Esophagus squamous epithelium (tissue), 5 donors: ENCODE data around the gene ACVR2B. TPM values are rescaled to one million over a fixed set of nuclear protein-coding genes. Genes with fewer than 3 reads are reported as not detected.

Experiments
- DNase-seq: peaks from one replicate; lab custom pipeline; 2025; lab: John Stamatoyannopoulos, UW
- H3K27ac ChIP-seq, 4 donors: fragments of 200-600 bp; sonication (generic); one replicate each; pipeline ENCODE4 v1.5.1; 2016 to 2019; ENCODE audit warnings: mild to moderate bottlenecking in 1 of 4
- H3K27me3 ChIP-seq, 4 donors: fragments of 200-600 bp; sonication (generic); 1 replicate in 3 of 4; 2 replicates in 1 of 4; pipeline versions ENCODE4 v1.5.1 to v1.6.0; 2017 to 2021; ENCODE audit warnings: antibody characterized with exemption in 1 of 4
- H3K36me3 ChIP-seq, 3 donors: fragments of 200-600 bp; sonication (generic); one replicate each; pipeline ENCODE4 v1.5.1; 2016 to 2019
- H3K4me1 ChIP-seq, 3 donors: fragments of 200-600 bp; sonication (generic); one replicate each; pipeline ENCODE4 v1.5.1; 2017 to 2019
- H3K4me3 ChIP-seq, 4 donors: fragments of 200-600 bp; sonication (generic); 1 replicate in 3 of 4; 2 replicates in 1 of 4; pipeline ENCODE4 v1.5.1; 2016 to 2019; ENCODE audit warnings: mild to moderate bottlenecking in 2 of 4, moderate library complexity in 1 of 4
- H3K9me3 ChIP-seq, 3 donors: fragments of 200-600 bp; sonication (generic); one replicate each; pipeline ENCODE4 v1.5.1; 2016 to 2019
- POLR2A ChIP-seq, 4 donors: fragments of 450-650 bp; IDR thresholded peaks; one replicate each; pipeline ENCODE4 v1.6.1; 2017; ENCODE audit warnings: antibody characterized with exemption in 4 of 4, mild to moderate bottlenecking in 4 of 4, moderate library complexity in 3 of 4
- WGBS, 2 donors: methylation state at CpG; one replicate each; pipeline ENCODE4 v1.1.5; 2018; 5-methylcytosine and 5-hydroxymethylcytosine counted together
- intact Hi-C: fragments of 100-400 bp; cut with DNase I; formaldehyde crosslinking; loops from one replicate; pipeline ENCODE4 v1.15.0; 2022
- total RNA-seq, 4 donors: library from RNA; depleted of rRNA; stranded (reverse); fragments of >200 nt; gene quantifications; one replicate each; pipeline ENCODE4 v1.1.0, GENCODE V29; 2016
- TF ChIP-seq, protein P1 (sequence below), 6 experiments: fragments of 450-650 bp in 4 of 6; fragments of 200-600 bp in 2 of 6; sonication (generic) in 2 of 6; IDR thresholded peaks; one replicate each; pipeline ENCODE4 v1.5.1; 2016 to 2019; ENCODE audit warnings: antibody characterized with exemption in 6 of 6, mild to moderate bottlenecking in 4 of 6, moderate library complexity in 4 of 6
- donor health status: DM: yes; HTN: yes; CAD: no.

The ACVR2B gene
- total RNA-seq, 4 donors from 2014 or later = 1.1 to 4.0 (median 2.4) TPM

DNA sequence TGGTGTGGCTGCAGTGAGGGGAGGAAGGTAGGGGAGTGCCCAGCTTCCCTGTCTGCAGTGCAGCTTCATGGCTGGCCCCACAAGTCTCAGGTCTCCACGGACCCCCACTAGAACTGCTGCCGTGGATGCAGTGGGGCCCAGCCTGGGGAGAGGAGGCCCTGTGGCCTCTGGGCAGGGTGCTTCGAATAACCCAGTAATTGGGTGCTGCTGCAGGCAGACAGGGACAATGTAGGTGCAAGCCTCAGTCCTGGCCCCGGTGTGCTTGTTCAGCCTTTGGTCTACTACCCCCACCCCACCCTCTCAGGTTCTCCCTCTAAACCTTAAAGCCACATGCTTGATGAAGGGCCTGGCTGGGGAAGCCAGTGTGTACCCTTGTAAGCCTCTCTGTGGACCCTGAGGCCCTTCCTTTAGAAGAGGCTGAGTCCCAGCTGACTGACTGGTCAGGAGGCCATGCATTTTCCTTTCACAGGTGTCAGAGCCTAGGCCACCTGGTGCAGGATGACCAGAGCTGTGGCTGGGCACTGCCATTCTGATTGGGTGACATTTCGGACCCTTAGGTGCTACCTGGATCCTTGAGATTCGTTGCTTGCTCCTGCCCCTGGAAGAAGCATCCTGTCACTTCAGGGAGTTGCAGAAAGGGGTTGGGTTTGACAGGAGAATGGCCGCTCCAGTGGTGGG is 21.4 kb downstream of the ACVR2B start:
- no peaks in the 10 kb centered on the region for H3K27me3 ChIP-seq
- H3K4me1 ChIP-seq = peaks cover 0 to 7% (median 0%) of the 10 kb centered on the region in 3 donors
- no peak for DNase-seq
- TF ChIP-seq, protein P1, sequence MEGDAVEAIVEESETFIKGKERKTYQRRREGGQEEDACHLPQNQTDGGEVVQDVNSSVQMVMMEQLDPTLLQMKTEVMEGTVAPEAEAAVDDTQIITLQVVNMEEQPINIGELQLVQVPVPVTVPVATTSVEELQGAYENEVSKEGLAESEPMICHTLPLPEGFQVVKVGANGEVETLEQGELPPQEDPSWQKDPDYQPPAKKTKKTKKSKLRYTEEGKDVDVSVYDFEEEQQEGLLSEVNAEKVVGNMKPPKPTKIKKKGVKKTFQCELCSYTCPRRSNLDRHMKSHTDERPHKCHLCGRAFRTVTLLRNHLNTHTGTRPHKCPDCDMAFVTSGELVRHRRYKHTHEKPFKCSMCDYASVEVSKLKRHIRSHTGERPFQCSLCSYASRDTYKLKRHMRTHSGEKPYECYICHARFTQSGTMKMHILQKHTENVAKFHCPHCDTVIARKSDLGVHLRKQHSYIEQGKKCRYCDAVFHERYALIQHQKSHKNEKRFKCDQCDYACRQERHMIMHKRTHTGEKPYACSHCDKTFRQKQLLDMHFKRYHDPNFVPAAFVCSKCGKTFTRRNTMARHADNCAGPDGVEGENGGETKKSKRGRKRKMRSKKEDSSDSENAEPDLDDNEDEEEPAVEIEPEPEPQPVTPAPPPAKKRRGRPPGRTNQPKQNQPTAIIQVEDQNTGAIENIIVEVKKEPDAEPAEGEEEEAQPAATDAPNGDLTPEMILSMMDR (IDR thresholded peaks at IDR 0.05) = no peak
- TF ChIP-seq POLR2A (IDR thresholded peaks at IDR 0.05) = no peak
- WGBS, 2 donors = 74 to 87% methylated on average over 4 of the region's 7 CpGs
- H3K27ac ChIP-seq = no peak overlapping the region
- peaks cover 0 to 25% (median 0%) of the 10 kb centered on the region in 3 donors for H3K36me3 ChIP-seq
- H3K9me3 ChIP-seq = peaks cover 0 to 4% (median 0%) of the 10 kb centered on the region in 3 donors
- intact Hi-C loops = loop anchor here (10.0 kb wide), 1 partner anchor 360 kb away; no protein-coding TSS in a partner anchor
- no peak overlapping the region for H3K4me3 ChIP-seq

DNA sequence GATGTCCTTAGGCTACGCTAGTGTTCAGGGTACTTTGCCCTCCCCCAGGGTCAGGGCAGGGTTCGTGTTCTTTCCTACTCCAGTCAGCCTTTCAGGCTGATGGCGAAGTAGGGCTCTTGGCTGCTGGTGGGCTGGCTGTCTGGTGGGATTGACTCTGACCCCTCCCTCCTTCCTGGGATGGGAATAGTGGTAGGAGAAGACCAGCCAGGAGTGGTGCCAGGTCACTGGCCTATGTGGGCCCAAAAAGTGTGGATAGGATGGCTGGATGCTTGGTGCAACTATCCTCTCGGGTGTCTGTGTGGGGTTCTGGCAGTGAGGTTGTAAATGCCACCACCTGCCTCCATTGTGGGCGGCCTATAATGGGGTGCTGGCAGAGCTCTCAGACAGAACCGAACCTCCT is 22.0 kb downstream of the ACVR2B start:
- no peak for TF ChIP-seq POLR2A (IDR thresholded peaks at IDR 0.05)
- TF ChIP-seq, protein P1 (IDR thresholded peaks at IDR 0.05) = no peak
- Histone ChIP-seq H3K4me3 (no peak overlapping the region), H3K36me3 (peaks cover 0 to 31% (median 0%) of the 10 kb centered on the region in 3 donors), H3K9me3 (no peaks in the 10 kb centered on the region), H3K4me1 (peaks cover 0 to 7% (median 0%) of the 10 kb centered on the region in 3 donors), H3K27ac (no peak overlapping the region), H3K27me3 (no peaks in the 10 kb centered on the region)
- intact Hi-C loops = loop anchor here (10.0 kb wide), 1 partner anchor 361 kb away; no protein-coding TSS in a partner anchor
- WGBS, 2 donors = 75 to 94% methylated on average over 3 to 6 of the region's 6 CpGs
- no peak for DNase-seq

DNA sequence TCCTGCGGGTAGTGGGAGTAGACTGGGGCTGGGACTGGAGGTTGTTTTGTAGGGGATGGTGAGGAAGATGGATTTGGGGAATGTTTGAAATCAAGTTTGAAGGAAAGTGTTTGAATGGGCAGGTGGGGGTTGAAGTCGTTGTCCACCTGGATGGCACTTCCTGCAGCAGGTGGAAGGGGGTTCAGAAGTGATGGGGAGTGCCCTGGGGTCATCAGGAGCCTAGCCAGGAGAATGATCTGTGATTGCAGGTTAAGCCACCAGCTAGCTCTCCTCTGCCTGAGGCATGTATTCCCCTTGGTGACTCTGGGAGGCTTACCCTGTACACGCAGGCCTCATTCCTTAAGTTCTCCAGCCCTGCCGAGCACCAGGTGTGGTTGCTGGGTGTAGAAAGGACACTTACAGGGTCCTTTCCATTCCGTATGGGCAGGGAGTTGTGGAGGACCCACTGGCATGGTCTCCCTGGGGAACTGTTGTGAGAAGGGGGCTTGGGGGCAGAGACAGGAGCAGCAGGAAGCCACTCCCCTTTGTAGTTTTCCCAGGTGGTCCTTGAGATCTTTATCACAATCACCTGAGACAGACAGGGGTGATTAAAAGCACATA is 22.6 kb downstream of the ACVR2B start:
- no peak for TF ChIP-seq POLR2A (IDR thresholded peaks at IDR 0.05)
- TF ChIP-seq, protein P1 (IDR thresholded peaks at IDR 0.05) = no peak
- peaks cover 0 to 7% (median 0%) of the 10 kb centered on the region in 3 donors for H3K4me1 ChIP-seq
- no peak overlapping the region for H3K27ac ChIP-seq
- peaks cover 0 to 37% (median 0%) of the 10 kb centered on the region in 3 donors for H3K36me3 ChIP-seq
- H3K27me3 ChIP-seq = no peaks in the 10 kb centered on the region
- DNase-seq = no peak
- WGBS, 2 donors = 39 to 75% methylated on average over 2 to 3 of the region's 5 CpGs
- H3K9me3 ChIP-seq = no peaks in the 10 kb centered on the region
- H3K4me3 ChIP-seq = no peak overlapping the region
- intact Hi-C loops = loop anchor here (10.0 kb wide), 1 partner anchor 361 kb away; no protein-coding TSS in a partner anchor

DNA sequence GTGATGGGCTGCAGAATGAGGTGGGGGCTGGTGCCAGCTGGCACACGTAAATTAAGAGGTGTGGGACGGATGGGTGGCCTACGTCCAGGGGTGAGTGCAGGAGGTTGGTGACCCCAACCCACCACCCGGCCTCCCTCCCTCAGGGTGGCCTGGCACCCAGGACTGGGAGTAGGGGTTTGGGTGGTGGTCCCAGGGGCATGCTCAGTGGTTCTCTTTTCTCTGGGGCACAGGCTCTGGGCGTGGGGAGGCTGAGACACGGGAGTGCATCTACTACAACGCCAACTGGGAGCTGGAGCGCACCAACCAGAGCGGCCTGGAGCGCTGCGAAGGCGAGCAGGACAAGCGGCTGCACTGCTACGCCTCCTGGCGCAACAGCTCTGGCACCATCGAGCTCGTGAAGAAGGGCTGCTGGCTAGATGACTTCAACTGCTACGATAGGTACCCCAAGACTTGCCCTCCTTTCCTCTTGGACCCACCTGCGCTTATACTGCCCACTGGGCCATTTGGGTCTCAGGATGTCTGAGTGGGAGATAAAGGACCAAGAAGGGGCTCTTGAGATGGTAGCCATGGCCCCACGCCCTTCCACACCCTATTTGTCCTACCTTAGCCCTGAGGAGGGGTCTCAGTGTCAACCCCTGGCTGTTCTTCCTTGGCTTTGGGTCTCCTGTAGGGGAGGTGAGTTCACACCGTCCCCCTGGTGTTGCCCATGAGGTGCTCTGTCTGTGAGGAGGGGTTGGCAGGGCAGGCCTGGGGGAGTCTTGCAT is 23.5 kb downstream of the ACVR2B start:
- Histone ChIP-seq H3K36me3 (peaks cover 0 to 47% (median 4%) of the 10 kb centered on the region in 3 donors), H3K4me1 (peaks cover 0 to 7% (median 0%) of the 10 kb centered on the region in 3 donors), H3K27ac (no peak overlapping the region), H3K27me3 (no peaks in the 10 kb centered on the region), H3K4me3 (no peak overlapping the region), H3K9me3 (no peaks in the 10 kb centered on the region)
- TF ChIP-seq, protein P1 (IDR thresholded peaks at IDR 0.05) = no peak
- TF ChIP-seq POLR2A (IDR thresholded peaks at IDR 0.05) = no peak
- DNase-seq = no peak
- intact Hi-C loops = loop anchor here (10.0 kb wide), 1 partner anchor 362 kb away; no protein-coding TSS in a partner anchor
- 90 to 95% methylated on average over 2 to 7 of the region's 21 CpGs for WGBS, 2 donors
